Endothelial cell of umbilical vein (primary cell): Measurements from ENCODE around the gene BOD1L1. TPM values are rescaled to one million over a fixed set of nuclear protein-coding genes. Genes with fewer than 3 reads are reported as not detected.

Experiments
- BruUV-seq: library from RNA; stranded (reverse); fragments of 400-500 nt; replicated peaks from 2 replicates; lab custom pipeline; 2021; lab: Mats Ljungman, UMichigan
- CTCF ChIA-PET: fragments of 300-600, 350-600 bp; sonication (Branson Sonifier 250); formaldehyde crosslinking; loops from one replicate; lab custom pipeline; 2021; ENCODE audit warnings: antibody characterized with exemption, inconsistent platforms; lab: Charles Lee
- POLR2A ChIA-PET: fragments of 300-600, 350-600 bp; sonication (Branson Sonifier 250); formaldehyde crosslinking; loops from one replicate; lab custom pipeline; 2021; ENCODE audit warnings: antibody characterized with exemption, inconsistent platforms; lab: Charles Lee
- DNase-seq: peaks from one replicate; pipeline ENCODE4 v3.0.0-alpha.2; 2011; ENCODE audit warnings: low read depth, low spot score
- FAIRE-seq: peaks from 2 replicates; lab custom pipeline; 2011; peaks lifted over from hg19 to GRCh38; lab: Jason Lieb, UNC
- H2AFZ ChIP-seq: 2 replicates; pipeline ENCODE4 v1.6.0; 2012; ENCODE audit warnings: low read depth, low read length, control low read depth, inconsistent platforms
- H3K27ac ChIP-seq: 2 replicates; pipeline ENCODE4 v1.5.1; 2011; ENCODE audit warnings: low read depth, mild to moderate bottlenecking, control low read depth, low read length, moderate library complexity; ENCODE audit not compliant: insufficient read depth
- H3K27me3 ChIP-seq, 2 experiments: 2 replicates each; pipeline versions ENCODE4 v1.6.0 to v1.6.1; 2011; ENCODE audit warnings: low read length in 2 of 2, mixed read lengths in 1 of 2; ENCODE audit not compliant: control insufficient read depth in 2 of 2, insufficient read depth in 2 of 2
- H3K36me3 ChIP-seq, 2 experiments: 2 replicates in 1 of 2; 3 replicates in 1 of 2; pipeline ENCODE4 v1.5.1; 2011; ENCODE audit warnings: low read length in 2 of 2, mild to moderate bottlenecking in 1 of 2, moderate library complexity in 1 of 2; ENCODE audit not compliant: control insufficient read depth in 2 of 2, insufficient read depth in 2 of 2; ENCODE audit errors: extremely low read depth in 1 of 2
- H3K4me1 ChIP-seq: 3 replicates; pipeline ENCODE4 v1.5.1; 2011; ENCODE audit warnings: mild to moderate bottlenecking, low read length; ENCODE audit not compliant: control insufficient read depth, insufficient read depth; ENCODE audit errors: extremely low read depth
- H3K4me2 ChIP-seq: 2 replicates; pipeline ENCODE4 v1.6.1; 2011; ENCODE audit warnings: low read length, control low read depth, mixed read lengths; ENCODE audit not compliant: insufficient read depth
- H3K4me3 ChIP-seq, 3 experiments: fragments of 200-600 bp in 1 of 3; sonication (generic), shearing (Covaris generic) in 1 of 3; replicated peaks in 1 of 3; 2 replicates each; pipeline ENCODE4 v1.5.1; 2011 to 2016; ENCODE audit warnings: control low read depth in 3 of 3, low read length in 3 of 3, mild to moderate bottlenecking in 2 of 3, inconsistent platforms in 1 of 3, low read depth in 1 of 3, moderate library complexity in 1 of 3; ENCODE audit not compliant: insufficient read depth in 1 of 3
- H3K79me2 ChIP-seq: 2 replicates; pipeline ENCODE4 v1.6.0; 2012; ENCODE audit warnings: low read length, inconsistent platforms; ENCODE audit not compliant: control insufficient read depth, insufficient read depth
- H3K9ac ChIP-seq: replicated peaks from 2 replicates; pipeline ENCODE3; 2011; ENCODE audit warnings: low read length, control low read depth; ENCODE audit not compliant: insufficient read depth; ENCODE audit errors: extremely low read depth
- H3K9me1 ChIP-seq: replicated peaks from 3 replicates; pipeline ENCODE4 v1.6.0; 2011; ENCODE audit warnings: mild to moderate bottlenecking, low read length; ENCODE audit not compliant: control insufficient read depth, insufficient read depth; ENCODE audit errors: extremely low read depth
- H3K9me3 ChIP-seq: replicated peaks from 2 replicates; pipeline ENCODE4 v1.5.1; 2012; ENCODE audit warnings: low read length, inconsistent platforms; ENCODE audit not compliant: control insufficient read depth, insufficient read depth
- H4K20me1 ChIP-seq: replicated peaks from 2 replicates; pipeline ENCODE3; 2011; ENCODE audit warnings: mild to moderate bottlenecking, low read length; ENCODE audit not compliant: control insufficient read depth, insufficient read depth; ENCODE audit errors: extremely low read depth
- CTCF ChIP-seq, 2 donors: IDR thresholded peaks; 1 replicate in 1 of 2; 2 replicates in 1 of 2; pipeline ENCODE4 v1.5.1; 2011; ENCODE audit warnings: low read length in 2 of 2, mild to moderate bottlenecking in 2 of 2, moderate library complexity in 2 of 2, control low read depth in 1 of 2, inconsistent platforms in 1 of 2, low read depth in 1 of 2; ENCODE audit not compliant: insufficient read depth in 1 of 2; ENCODE audit errors: extremely low read depth in 1 of 2
- EZH2 ChIP-seq: IDR thresholded peaks from 2 replicates; pipeline ENCODE4 v1.6.1; 2012; ENCODE audit warnings: borderline replicate concordance, low read depth, mild to moderate bottlenecking, moderate library complexity, low read length, inconsistent platforms; ENCODE audit not compliant: severe bottlenecking
- FOS ChIP-seq: IDR thresholded peaks from 2 replicates; pipeline ENCODE4 v1.6.1; 2011; ENCODE audit warnings: mild to moderate bottlenecking, low read length, moderate library complexity, borderline replicate concordance; ENCODE audit not compliant: insufficient read depth
- GATA2 ChIP-seq: IDR thresholded peaks from 2 replicates; pipeline ENCODE4 v1.7.0; 2011; ENCODE audit warnings: low read depth, mild to moderate bottlenecking, moderate library complexity, mixed read lengths, low read length; ENCODE audit not compliant: insufficient read length, insufficient read depth
- JUN ChIP-seq: IDR thresholded peaks from 2 replicates; pipeline ENCODE4 v1.6.1; 2011; ENCODE audit warnings: borderline replicate concordance, low read depth; ENCODE audit not compliant: insufficient read length, insufficient read depth
- MAX ChIP-seq: IDR thresholded peaks from 2 replicates; pipeline ENCODE4 v1.6.1; 2011; ENCODE audit not compliant: insufficient read depth, insufficient read length
- MYC ChIP-seq: IDR thresholded peaks from one replicate; pipeline ENCODE4 v1.6.1; 2011; ENCODE audit warnings: mild to moderate bottlenecking, low read depth, low read length
- POLR2A ChIP-seq: IDR thresholded peaks from 2 replicates; pipeline ENCODE4 v1.6.1; 2012; ENCODE audit warnings: low read depth, mild to moderate bottlenecking, control low read depth, low read length
- POLR2AphosphoS5 ChIP-seq: IDR thresholded peaks from 2 replicates; pipeline ENCODE4 v1.6.1; 2012; ENCODE audit warnings: low read depth, mild to moderate bottlenecking, control low read depth, low read length, moderate library complexity; ENCODE audit not compliant: insufficient read depth
- dilution Hi-C: fragments of 300-500 bp; cut with MboI; formaldehyde crosslinking; loops from one replicate; pipeline ENCODE4 v1.15.0; 2019; ENCODE audit warnings: low sequenced_read_pairs; ENCODE audit not compliant: extremely low pct_ligation_motif_present
- intact Hi-C: fragments of 100-400 bp; cut with micrococcal nuclease; formaldehyde crosslinking; loops from one replicate; pipeline ENCODE4 v1.10.0; 2022
- polyA plus RNA-seq, 4 experiments: library from polyadenylated mRNA; depleted of rRNA in 3 of 4; stranded (reverse) in 3 of 4; unstranded in 1 of 4; fragments of >200 nt; gene quantifications; 2 replicates each; pipeline versions ENCODE4 v1.2.1 to v1.2.3, GENCODE V29; 2011 to 2012; ENCODE audit warnings: missing spikeins in 1 of 4
- total RNA-seq: library from RNA; stranded (reverse); gene quantifications from 2 replicates; pipeline ENCODE4 v1.2.3, GENCODE V29; 2021

BOD1L1 gene
- total and polyA plus RNA-seq, 2 donors (not counting 3 experiments of a cell fraction or from before 2014, with no cell fraction given): 5.2 to 31.2 TPM

- Histone ChIP-seq H3K4me2 (no peak overlapping the region), H3K27me3 (peaks cover 55 to 88% of the 10 kb centered on the region in 2 experiments), H3K4me3 (no peak overlapping the region), H3K27ac (no peak overlapping the region), H3K79me2 (no peaks in the 10 kb centered on the region), H4K20me1 (no peaks in the 10 kb centered on the region), H2AFZ (no peak overlapping the region), H3K4me1 (peaks cover 8% of the 10 kb centered on the region), H3K9me1 (no peaks in the 10 kb centered on the region), H3K9ac (no peak overlapping the region), H3K36me3 (no peaks in the 10 kb centered on the region), H3K9me3 (no peaks in the 10 kb centered on the region)
- no peak for TF ChIP-seq EZH2
- TF ChIP-seq GATA2: no peak
- no peak for TF ChIP-seq FOS
- no peak for TF ChIP-seq MYC
- no peak for TF ChIP-seq CTCF (IDR thresholded peaks at IDR 0.05; ENCODE audit: extremely low read depth in 1 of 2, insufficient read depth in 1 of 2, low read depth in 1 of 2, low read length in 2 of 2)
- no peak for TF ChIP-seq JUN
- TF ChIP-seq MAX: no peak
- no peak for TF ChIP-seq POLR2AphosphoS5
- no peak for TF ChIP-seq POLR2A
- BruUV-seq: no TSS peak
- DNase-seq (no peak), FAIRE-seq (peak; percentile 70)
- ChIA-PET CTCF (interaction anchor here (2.4 kb wide), 1 partner anchor 693 kb away, joined by 27 read pairs; no protein-coding TSS in a partner anchor), POLR2A (no interaction called here)
- intact Hi-C loops (no loop called here), dilution Hi-C loops (no loop called here)
These were observed 81.2 kb downstream of the BOD1L1 start for GRCh38 chr4:13546142-13546940.
